ENCODE results near the gene FAM9C. TPM values are rescaled to one million over a fixed set of nuclear protein-coding genes. Genes with fewer than 3 reads are reported as not detected.

The FAM9C gene
- total and polyA plus RNA-seq, 3 donors from 2014 or later, result 2.8 to 9.5 (median 4.7) TPM

GRCh38 chrX:13008189-13008533 lies 36.3 kb downstream of the FAM9C start:
- H3K36me3 ChIP-seq (ENCODE audit: low read depth, missing control alignments), result no peaks in the 10 kb centered on the region
- H3K4me3 ChIP-seq, result no peak overlapping the region
- no peak overlapping the region for H3K27ac ChIP-seq
- H3K4me1 ChIP-seq, result no peaks in the 10 kb centered on the region
- H3K9me3 ChIP-seq, result no peaks in the 10 kb centered on the region
- intact Hi-C loops (cut with DNase I; ENCODE audit: low total_unique reads), result no loop called here
- 16 to 45% methylated on average over 2 of the region's 2 CpGs for WGBS, 2 donors
- TF ChIP-seq CTCF (IDR thresholded peaks at IDR 0.05), result no peak
- TF ChIP-seq POLR2A (IDR thresholded peaks at IDR 0.05), result no peak
- no peaks in the 10 kb centered on the region for H3K27me3 ChIP-seq
- DNase-seq, result no peak

- intact Hi-C loops (cut with DNase I; ENCODE audit: low total_unique reads), result no loop called here
- Histone ChIP-seq H3K4me1 (no peaks in the 10 kb centered on the region), H3K4me3 (no peak overlapping the region), H3K9me3 (no peaks in the 10 kb centered on the region), H3K27ac (no peak overlapping the region), H3K36me3 (ENCODE audit: low read depth, missing control alignments) (no peaks in the 10 kb centered on the region), H3K27me3 (no peaks in the 10 kb centered on the region)
- 92 to 96% methylated on average over 2 of the region's 2 CpGs for WGBS, 2 donors
- TF ChIP-seq POLR2A (IDR thresholded peaks at IDR 0.05) (no peak), CTCF (IDR thresholded peaks at IDR 0.05) (no peak)
- DNase-seq, result no peak
These were observed 36.8 kb downstream of the FAM9C start for GRCh38 chrX:13007519-13008188.

- Histone ChIP-seq H3K4me1 (no peaks in the 10 kb centered on the region), H3K4me3 (no peak overlapping the region), H3K36me3 (ENCODE audit: low read depth, missing control alignments) (no peaks in the 10 kb centered on the region), H3K27ac (no peak overlapping the region), H3K9me3 (no peaks in the 10 kb centered on the region), H3K27me3 (no peaks in the 10 kb centered on the region)
- intact Hi-C loops (cut with DNase I; ENCODE audit: low total_unique reads), result no loop called here
- WGBS, 2 donors, result 42 to 50% methylated on average over 6 to 9 of the region's 9 CpGs
- peak; percentile 15 for DNase-seq
- TF ChIP-seq POLR2A (IDR thresholded peaks at IDR 0.05), result no peak
- no peak for TF ChIP-seq CTCF (IDR thresholded peaks at IDR 0.05)
These were observed 38.6 kb downstream of the FAM9C start for GRCh38 chrX:13005661-13006473.

GRCh38 chrX:13001961-13002671 lies 42.3 kb downstream of the FAM9C start:
- H3K27ac ChIP-seq, result no peak overlapping the region
- WGBS, 2 donors, result 86 to 90% methylated on average over 3 to 4 of the region's 4 CpGs
- no peak overlapping the region for H3K4me3 ChIP-seq
- no peak for TF ChIP-seq POLR2A (IDR thresholded peaks at IDR 0.05)
- no peaks in the 10 kb centered on the region for H3K36me3 ChIP-seq (ENCODE audit: low read depth, missing control alignments)
- H3K9me3 ChIP-seq, result no peaks in the 10 kb centered on the region
- H3K4me1 ChIP-seq, result peaks cover 4% of the 10 kb centered on the region
- no peaks in the 10 kb centered on the region for H3K27me3 ChIP-seq
- no peak for DNase-seq
- intact Hi-C loops (cut with DNase I; ENCODE audit: low total_unique reads), result no loop called here

- intact Hi-C loops (cut with DNase I; ENCODE audit: low total_unique reads), result no loop called here
- 94 to 95% methylated on average over 3 to 5 of the region's 5 CpGs for WGBS, 2 donors
- no peak overlapping the region for H3K27ac ChIP-seq
These were observed 43.3 kb downstream of the FAM9C start for GRCh38 chrX:13001097-13001496.

More at GRCh38 chrX:13001097-13001496, 43.3 kb downstream of the FAM9C start:
- H3K27me3 ChIP-seq, result no peaks in the 10 kb centered on the region
- no peak for TF ChIP-seq CTCF (IDR thresholded peaks at IDR 0.05)
- TF ChIP-seq POLR2A (IDR thresholded peaks at IDR 0.05), result no peak
- H3K4me3 ChIP-seq, result no peak overlapping the region
- no peaks in the 10 kb centered on the region for H3K36me3 ChIP-seq (ENCODE audit: low read depth, missing control alignments)
- DNase-seq, result no peak
- H3K9me3 ChIP-seq, result no peaks in the 10 kb centered on the region
- H3K4me1 ChIP-seq, result peaks cover 4% of the 10 kb centered on the region

All from testis (tissue), 3 donors.